IMR-90 (cell line): ENCODE measurements around the gene NXPE3. TPM values are rescaled to one million over a fixed set of nuclear protein-coding genes. Genes with fewer than 3 reads are reported as not detected.

Experiments
- ATAC-seq: fragments of 200-7000 bp; cut with Tn5 transposase; 2 replicates; pipeline ENCODE4 v1.9.1; 2020; ENCODE audit warnings: low read depth, mild to moderate bottlenecking, moderate library complexity
- BruUV-seq: library from RNA; stranded (reverse); fragments of 400-500 nt; replicated peaks from 2 replicates; lab custom pipeline; 2021; lab: Mats Ljungman, UMichigan
- CTCF ChIA-PET: fragments of 300-600 bp; formaldehyde crosslinking; extraction: SDS; loops from one replicate; lab custom pipeline; 2021; ENCODE audit warnings: antibody characterized with exemption; lab: Yijun Ruan, JAX
- POLR2A ChIA-PET: fragments of 300-600 bp; sonication (Branson Sonifier 250); formaldehyde crosslinking; loops from one replicate; lab custom pipeline; 2022; ENCODE audit warnings: antibody characterized with exemption; ENCODE audit not compliant: unreplicated experiment; lab: Charles Lee
- DNase-seq: peaks from one replicate; pipeline ENCODE4 v3.0.0; 2013
- H2AFZ ChIP-seq: replicated peaks from 2 replicates; pipeline ENCODE3; 2013; ENCODE audit warnings: low read length, mild to moderate bottlenecking; ENCODE audit not compliant: poor library complexity
- H2AK5ac ChIP-seq: 2 replicates; pipeline ENCODE4 v1.6.1; 2013; ENCODE audit warnings: low read depth, low read length, inconsistent platforms
- H2AK9ac ChIP-seq: replicated peaks from 2 replicates; pipeline ENCODE3; 2013; ENCODE audit warnings: mild to moderate bottlenecking, low read depth, low read length, moderate library complexity; ENCODE audit not compliant: poor library complexity
- H2BK120ac ChIP-seq: 2 replicates; pipeline ENCODE4 v1.6.1; 2013; ENCODE audit warnings: low read depth, low read length, inconsistent platforms
- H2BK15ac ChIP-seq: 3 replicates; pipeline ENCODE4 v1.6.1; 2013; ENCODE audit warnings: low read depth, low read length, inconsistent platforms
- H2BK20ac ChIP-seq: 2 replicates; pipeline ENCODE4 v1.6.1; 2013; ENCODE audit warnings: low read depth, mild to moderate bottlenecking, inconsistent platforms, low read length, moderate library complexity
- H2BK5ac ChIP-seq: 2 replicates; pipeline ENCODE4 v1.6.1; 2013; ENCODE audit warnings: mild to moderate bottlenecking, low read depth, low read length, inconsistent platforms; ENCODE audit not compliant: poor library complexity, severe bottlenecking
- H3K14ac ChIP-seq: replicated peaks from 2 replicates; pipeline ENCODE4 v1.6.1; 2013; ENCODE audit warnings: low read depth, low read length, inconsistent platforms
- H3K18ac ChIP-seq: 2 replicates; pipeline ENCODE4 v1.6.1; 2013; ENCODE audit warnings: low read depth, low read length, control low read depth
- H3K23ac ChIP-seq: 2 replicates; pipeline ENCODE4 v1.6.1; 2013; ENCODE audit warnings: low read depth, low read length, inconsistent platforms
- H3K27ac ChIP-seq: 2 replicates; pipeline ENCODE4 v1.5.1; 2013; ENCODE audit warnings: mild to moderate bottlenecking, control low read depth, low read length; ENCODE audit not compliant: insufficient read depth
- H3K27me3 ChIP-seq: 2 replicates; pipeline ENCODE4 v1.6.1; 2013; ENCODE audit warnings: low read length; ENCODE audit not compliant: control insufficient read depth, insufficient read depth
- H3K36me3 ChIP-seq: 2 replicates; pipeline ENCODE4 v1.6.1; 2013; ENCODE audit warnings: low read length, mixed read lengths; ENCODE audit not compliant: control insufficient read depth, insufficient read depth
- H3K4ac ChIP-seq: 2 replicates; pipeline ENCODE4 v1.6.1; 2013; ENCODE audit warnings: low read depth, low read length, inconsistent platforms
- H3K4me1 ChIP-seq: 2 replicates; pipeline ENCODE4 v1.6.1; 2013; ENCODE audit warnings: low read length, mixed read lengths; ENCODE audit not compliant: control insufficient read depth, insufficient read depth
- H3K4me2 ChIP-seq: 2 replicates; pipeline ENCODE4 v1.6.1; 2013; ENCODE audit warnings: low read depth, mild to moderate bottlenecking, control low read depth, low read length, moderate library complexity
- H3K4me3 ChIP-seq: 2 replicates; pipeline ENCODE4 v1.5.1; 2013; ENCODE audit warnings: low read depth, mild to moderate bottlenecking, control low read depth, low read length, moderate library complexity; ENCODE audit not compliant: insufficient read depth
- H3K56ac ChIP-seq: 2 replicates; pipeline ENCODE4 v1.6.1; 2013; ENCODE audit warnings: low read length, inconsistent platforms; ENCODE audit not compliant: insufficient read depth; ENCODE audit errors: extremely low read depth
- H3K79me1 ChIP-seq, 2 experiments: 2 replicates each; pipeline ENCODE4 v1.6.1; 2013; ENCODE audit warnings: low read length in 2 of 2, inconsistent platforms in 1 of 2, low read depth in 1 of 2
- H3K9ac ChIP-seq: 2 replicates; pipeline ENCODE4 v1.6.1; 2013; ENCODE audit warnings: low read depth, low read length, control low read depth
- H3K9me1 ChIP-seq: 2 replicates; pipeline ENCODE4 v1.6.1; 2013; ENCODE audit warnings: low read length, inconsistent platforms; ENCODE audit not compliant: insufficient read depth
- H3K9me3 ChIP-seq: 2 replicates; pipeline ENCODE4 v1.6.1; 2013; ENCODE audit warnings: low read length; ENCODE audit not compliant: control insufficient read depth, insufficient read depth
- H4K20me1 ChIP-seq: 2 replicates; pipeline ENCODE4 v1.6.1; 2013; ENCODE audit warnings: low read length, inconsistent platforms; ENCODE audit not compliant: insufficient read depth
- H4K5ac ChIP-seq: 2 replicates; pipeline ENCODE4 v1.6.1; 2013; ENCODE audit warnings: mild to moderate bottlenecking, low read depth, low read length, control low read depth
- H4K8ac ChIP-seq, 2 experiments: 2 replicates each; pipeline ENCODE4 v1.6.1; 2013; ENCODE audit warnings: low read depth in 2 of 2, low read length in 2 of 2, control low read depth in 1 of 2, inconsistent platforms in 1 of 2
- H4K91ac ChIP-seq: 2 replicates; pipeline ENCODE4 v1.6.1; 2013; ENCODE audit warnings: low read depth, low read length, inconsistent platforms; ENCODE audit not compliant: insufficient read depth
- BHLHE40 ChIP-seq: fragments of 150-350 bp; IDR thresholded peaks from 2 replicates; pipeline ENCODE4 v1.6.1; 2016; ENCODE audit warnings: mild to moderate bottlenecking, low read depth, low read length
- CTCF ChIP-seq: conservative IDR thresholded peaks from 2 replicates; pipeline ENCODE4 v1.5.1; 2012; ENCODE audit warnings: mild to moderate bottlenecking, low read depth, low read length, improper control_type of control experiment
- ELK1 ChIP-seq: fragments of 150-350 bp; IDR thresholded peaks from 2 replicates; pipeline ENCODE4 v1.6.1; 2016; ENCODE audit warnings: low read depth, mild to moderate bottlenecking, low read length, moderate library complexity, borderline replicate concordance
- MXI1 ChIP-seq: IDR thresholded peaks from 2 replicates; pipeline ENCODE4 v1.6.1; 2012; ENCODE audit warnings: low read depth, mild to moderate bottlenecking, low read length, moderate library complexity, borderline replicate concordance
- WGBS, 2 experiments: methylation state at CpG; one replicate each; pipeline versions ENCODE4 v1.1.5 to v1.1.7; 2013; ENCODE audit warnings: missing lambda C conversion rate in 2 of 2; ENCODE audit not compliant: insufficient read length in 1 of 2; ENCODE audit errors: extremely low coverage in 2 of 2; 5-methylcytosine and 5-hydroxymethylcytosine counted together
- dilution Hi-C: fragments of 300-500 bp; cut with HindIII; formaldehyde crosslinking; loops from one replicate; pipeline ENCODE4 v1.14.3; 2018; ENCODE audit warnings: low sequenced_read_pairs; ENCODE audit not compliant: unreplicated experiment
- in situ Hi-C: fragments of 300-500 bp; cut with MboI; formaldehyde crosslinking; loops from 3 replicates; pipeline ENCODE4 v1.14.3; 2019; ENCODE audit warnings: low sequenced_read_pairs, inconsistent platforms, mixed read lengths
- intact Hi-C: fragments of 100-400 bp; cut with micrococcal nuclease; formaldehyde crosslinking; loops from 2 replicates; pipeline ENCODE4 v1.10.0; 2022
- polyA plus RNA-seq, 3 experiments: library from polyadenylated mRNA; depleted of rRNA; stranded (reverse); fragments of >200 nt; gene quantifications; 2 replicates each; pipeline ENCODE4 v1.2.3, GENCODE V29; 2012; ENCODE audit warnings: low replicate concordance in 1 of 3
- total RNA-seq: library from RNA; depleted of rRNA; stranded (reverse); fragments of >200 nt; gene quantifications from 2 replicates; pipeline ENCODE4 v1.2.3, GENCODE V29; 2012

The NXPE3 gene
- total and polyA plus RNA-seq, 2 of the 4 experiments (the other 2 are of a cell fraction): 20.0 to 23.8 TPM

GRCh38 chr3:101796077-101796680 lies 17.2 kb downstream of the NXPE3 start:
- H2BK5ac ChIP-seq: no peak overlapping the region
- no peaks in the 10 kb centered on the region for H3K9me3 ChIP-seq
- no peaks in the 10 kb centered on the region; the same call in 1 of the 2 replicates for H3K9me1 ChIP-seq
- H2BK15ac ChIP-seq: no peak overlapping the region
- BruUV-seq: no TSS peak
- no peak overlapping the region for H2AK5ac ChIP-seq
- no peak overlapping the region for H4K8ac ChIP-seq
- H3K14ac ChIP-seq: no peak overlapping the region
- in situ Hi-C loops: no loop called here
- H3K9ac ChIP-seq: no peak overlapping the region
- no peak overlapping the region for H2BK120ac ChIP-seq
- no peaks in the 10 kb centered on the region for H3K27me3 ChIP-seq
- no peak overlapping the region for H2AK9ac ChIP-seq
- H4K20me1 ChIP-seq: no peaks in the 10 kb centered on the region
- POLR2A ChIA-PET: no interaction called here
- no peak overlapping the region for H3K27ac ChIP-seq
- CTCF ChIA-PET: interaction anchor here (1.0 kb wide), 1 partner anchor 13 kb away, joined by 3 read pairs; no protein-coding TSS in a partner anchor
- ATAC-seq (no peak), DNase-seq (no peak)
- no peak overlapping the region for H4K5ac ChIP-seq
- no peak overlapping the region for H2AFZ ChIP-seq
- H3K4ac ChIP-seq: no peak overlapping the region
- peaks cover 9% of the 10 kb centered on the region; the same call in 1 of the 2 replicates for H3K36me3 ChIP-seq
- no peak overlapping the region for H3K4me2 ChIP-seq
- H3K4me3 ChIP-seq: no peak overlapping the region
- WGBS, 2 experiments: no CpG with 5 or more reads among the region's 3 CpGs
- H2BK20ac ChIP-seq: no peak overlapping the region
- no peak overlapping the region for H3K56ac ChIP-seq
- dilution Hi-C loops: no loop called here
- H3K23ac ChIP-seq: no peak overlapping the region
- no peak overlapping the region for H3K18ac ChIP-seq
- H4K91ac ChIP-seq: no peak overlapping the region
- H3K4me1 ChIP-seq: no peaks in the 10 kb centered on the region
- H3K79me1 ChIP-seq: peaks cover 10 to 37% of the 10 kb centered on the region in 2 experiments
- no peak for TF ChIP-seq BHLHE40
- TF ChIP-seq ELK1: no peak
- no peak for TF ChIP-seq CTCF
- no peak for TF ChIP-seq MXI1
- intact Hi-C loops: no loop called here
